COLO829 (cell line): ENCODE measurements around the gene DCLK1.

ENCODE experiments used
- DNase-seq: peaks from one replicate; pipeline ENCODE4 v3.0.0; 2012; ENCODE audit warnings: low spot score

The DCLK1 gene

GRCh38 chr13:35894636-35895035 lies 236.5 kb downstream of the DCLK1 start:
- no peak for DNase-seq

- DNase-seq = no peak
Observed at GRCh38 chr13:35892837-35893814, 238.1 kb downstream of the DCLK1 start.

- no peak for DNase-seq
Observed at GRCh38 chr13:35891507-35892441, 239.4 kb downstream of the DCLK1 start.

- no peak for DNase-seq
Observed at GRCh38 chr13:35889560-35889959, 241.6 kb downstream of the DCLK1 start.

- no peak for DNase-seq
Observed at GRCh38 chr13:35888981-35889380, 242.2 kb downstream of the DCLK1 start.

- DNase-seq = no peak
Observed at GRCh38 chr13:35888457-35888883, 242.7 kb downstream of the DCLK1 start.

- DNase-seq = no peak
Observed at GRCh38 chr13:35887115-35887666, 244.0 kb downstream of the DCLK1 start.

GRCh38 chr13:35886332-35887114 lies 244.7 kb downstream of the DCLK1 start:
- DNase-seq = no peak

- no peak for DNase-seq
Observed at GRCh38 chr13:35884211-35884760, 246.9 kb downstream of the DCLK1 start.

- DNase-seq = no peak
Observed at GRCh38 chr13:35882722-35883497, 248.3 kb downstream of the DCLK1 start.

- no peak for DNase-seq
Observed at GRCh38 chr13:35881360-35881759, 249.8 kb downstream of the DCLK1 start.

- DNase-seq = no peak
Observed at GRCh38 chr13:35879111-35879510, 252.1 kb downstream of the DCLK1 start.

- DNase-seq = no peak
Observed at GRCh38 chr13:35876601-35877000, 254.6 kb downstream of the DCLK1 start.

GRCh38 chr13:35874704-35875103 lies 256.5 kb downstream of the DCLK1 start:
- no peak for DNase-seq

- no peak for DNase-seq
Observed at GRCh38 chr13:35872369-35872768, 258.8 kb downstream of the DCLK1 start.

- no peak for DNase-seq
Observed at GRCh38 chr13:35871561-35871960, 259.6 kb downstream of the DCLK1 start.

- no peak for DNase-seq
Observed at GRCh38 chr13:35866801-35867200, 264.4 kb downstream of the DCLK1 start.

GRCh38 chr13:35865341-35866240 lies 265.6 kb downstream of the DCLK1 start:
- DNase-seq = no peak

- DNase-seq = no peak
Observed at GRCh38 chr13:35860661-35861060, 270.5 kb downstream of the DCLK1 start.
